IMR-90 (cell line): ENCODE measurements around the gene ATP5MK. TPM values are rescaled to one million over a fixed set of nuclear protein-coding genes. Genes with fewer than 3 reads are reported as not detected.

Source experiments
- ATAC-seq: fragments of 200-7000 bp; cut with Tn5 transposase; 2 replicates; pipeline ENCODE4 v1.9.1; 2020; ENCODE audit warnings: low read depth, mild to moderate bottlenecking, moderate library complexity
- BruUV-seq: library from RNA; stranded (reverse); fragments of 400-500 nt; replicated peaks from 2 replicates; lab custom pipeline; 2021; lab: Mats Ljungman, UMichigan
- CTCF ChIA-PET: fragments of 300-600 bp; formaldehyde crosslinking; extraction: SDS; loops from one replicate; lab custom pipeline; 2021; ENCODE audit warnings: antibody characterized with exemption; lab: Yijun Ruan, JAX
- POLR2A ChIA-PET: fragments of 300-600 bp; sonication (Branson Sonifier 250); formaldehyde crosslinking; loops from one replicate; lab custom pipeline; 2022; ENCODE audit warnings: antibody characterized with exemption; ENCODE audit not compliant: unreplicated experiment; lab: Charles Lee
- DNase-seq: peaks from one replicate; pipeline ENCODE4 v3.0.0; 2013
- H2AFZ ChIP-seq: replicated peaks from 2 replicates; pipeline ENCODE3; 2013; ENCODE audit warnings: low read length, mild to moderate bottlenecking; ENCODE audit not compliant: poor library complexity
- H2AK5ac ChIP-seq: 2 replicates; pipeline ENCODE4 v1.6.1; 2013; ENCODE audit warnings: low read depth, low read length, inconsistent platforms
- H2AK9ac ChIP-seq: replicated peaks from 2 replicates; pipeline ENCODE3; 2013; ENCODE audit warnings: mild to moderate bottlenecking, low read depth, low read length, moderate library complexity; ENCODE audit not compliant: poor library complexity
- H2BK120ac ChIP-seq: 2 replicates; pipeline ENCODE4 v1.6.1; 2013; ENCODE audit warnings: low read depth, low read length, inconsistent platforms
- H2BK15ac ChIP-seq: 3 replicates; pipeline ENCODE4 v1.6.1; 2013; ENCODE audit warnings: low read depth, low read length, inconsistent platforms
- H2BK20ac ChIP-seq: 2 replicates; pipeline ENCODE4 v1.6.1; 2013; ENCODE audit warnings: low read depth, mild to moderate bottlenecking, inconsistent platforms, low read length, moderate library complexity
- H2BK5ac ChIP-seq: 2 replicates; pipeline ENCODE4 v1.6.1; 2013; ENCODE audit warnings: mild to moderate bottlenecking, low read depth, low read length, inconsistent platforms; ENCODE audit not compliant: poor library complexity, severe bottlenecking
- H3K14ac ChIP-seq: replicated peaks from 2 replicates; pipeline ENCODE4 v1.6.1; 2013; ENCODE audit warnings: low read depth, low read length, inconsistent platforms
- H3K18ac ChIP-seq: 2 replicates; pipeline ENCODE4 v1.6.1; 2013; ENCODE audit warnings: low read depth, low read length, control low read depth
- H3K23ac ChIP-seq: 2 replicates; pipeline ENCODE4 v1.6.1; 2013; ENCODE audit warnings: low read depth, low read length, inconsistent platforms
- H3K27ac ChIP-seq: 2 replicates; pipeline ENCODE4 v1.5.1; 2013; ENCODE audit warnings: mild to moderate bottlenecking, control low read depth, low read length; ENCODE audit not compliant: insufficient read depth
- H3K27me3 ChIP-seq: 2 replicates; pipeline ENCODE4 v1.6.1; 2013; ENCODE audit warnings: low read length; ENCODE audit not compliant: control insufficient read depth, insufficient read depth
- H3K36me3 ChIP-seq: 2 replicates; pipeline ENCODE4 v1.6.1; 2013; ENCODE audit warnings: low read length, mixed read lengths; ENCODE audit not compliant: control insufficient read depth, insufficient read depth
- H3K4ac ChIP-seq: 2 replicates; pipeline ENCODE4 v1.6.1; 2013; ENCODE audit warnings: low read depth, low read length, inconsistent platforms
- H3K4me1 ChIP-seq: 2 replicates; pipeline ENCODE4 v1.6.1; 2013; ENCODE audit warnings: low read length, mixed read lengths; ENCODE audit not compliant: control insufficient read depth, insufficient read depth
- H3K4me2 ChIP-seq: 2 replicates; pipeline ENCODE4 v1.6.1; 2013; ENCODE audit warnings: low read depth, mild to moderate bottlenecking, control low read depth, low read length, moderate library complexity
- H3K4me3 ChIP-seq: 2 replicates; pipeline ENCODE4 v1.5.1; 2013; ENCODE audit warnings: low read depth, mild to moderate bottlenecking, control low read depth, low read length, moderate library complexity; ENCODE audit not compliant: insufficient read depth
- H3K56ac ChIP-seq: 2 replicates; pipeline ENCODE4 v1.6.1; 2013; ENCODE audit warnings: low read length, inconsistent platforms; ENCODE audit not compliant: insufficient read depth; ENCODE audit errors: extremely low read depth
- H3K79me1 ChIP-seq, 2 experiments: 2 replicates each; pipeline ENCODE4 v1.6.1; 2013; ENCODE audit warnings: low read length in 2 of 2, inconsistent platforms in 1 of 2, low read depth in 1 of 2
- H3K9ac ChIP-seq: 2 replicates; pipeline ENCODE4 v1.6.1; 2013; ENCODE audit warnings: low read depth, low read length, control low read depth
- H3K9me1 ChIP-seq: 2 replicates; pipeline ENCODE4 v1.6.1; 2013; ENCODE audit warnings: low read length, inconsistent platforms; ENCODE audit not compliant: insufficient read depth
- H3K9me3 ChIP-seq: 2 replicates; pipeline ENCODE4 v1.6.1; 2013; ENCODE audit warnings: low read length; ENCODE audit not compliant: control insufficient read depth, insufficient read depth
- H4K20me1 ChIP-seq: 2 replicates; pipeline ENCODE4 v1.6.1; 2013; ENCODE audit warnings: low read length, inconsistent platforms; ENCODE audit not compliant: insufficient read depth
- H4K5ac ChIP-seq: 2 replicates; pipeline ENCODE4 v1.6.1; 2013; ENCODE audit warnings: mild to moderate bottlenecking, low read depth, low read length, control low read depth
- H4K8ac ChIP-seq, 2 experiments: 2 replicates each; pipeline ENCODE4 v1.6.1; 2013; ENCODE audit warnings: low read depth in 2 of 2, low read length in 2 of 2, control low read depth in 1 of 2, inconsistent platforms in 1 of 2
- H4K91ac ChIP-seq: 2 replicates; pipeline ENCODE4 v1.6.1; 2013; ENCODE audit warnings: low read depth, low read length, inconsistent platforms; ENCODE audit not compliant: insufficient read depth
- CHD1 ChIP-seq: IDR thresholded peaks from 2 replicates; pipeline ENCODE4 v1.6.1; 2012; ENCODE audit warnings: low read depth, low read length, improper control_type of control experiment
- ELK1 ChIP-seq: fragments of 150-350 bp; IDR thresholded peaks from 2 replicates; pipeline ENCODE4 v1.6.1; 2016; ENCODE audit warnings: low read depth, mild to moderate bottlenecking, low read length, moderate library complexity, borderline replicate concordance
- MAFK ChIP-seq: IDR thresholded peaks from 2 replicates; pipeline ENCODE4 v1.6.1; 2012; ENCODE audit warnings: low read depth, low read length, improper control_type of control experiment
- RCOR1 ChIP-seq: IDR thresholded peaks from 2 replicates; pipeline ENCODE4 v1.6.1; 2012; ENCODE audit warnings: mild to moderate bottlenecking, low read length, improper control_type of control experiment; ENCODE audit not compliant: insufficient replicate concordance
- SMC3 ChIP-seq: fragments of 150-350 bp; IDR thresholded peaks from 2 replicates; pipeline ENCODE4 v1.6.1; 2016; ENCODE audit warnings: low read depth, mild to moderate bottlenecking, antibody characterized with exemption, low read length, moderate library complexity
- WGBS, 2 experiments: methylation state at CpG; one replicate each; pipeline versions ENCODE4 v1.1.5 to v1.1.7; 2013; ENCODE audit warnings: missing lambda C conversion rate in 2 of 2; ENCODE audit not compliant: insufficient read length in 1 of 2; ENCODE audit errors: extremely low coverage in 2 of 2; 5-methylcytosine and 5-hydroxymethylcytosine counted together
- dilution Hi-C: fragments of 300-500 bp; cut with HindIII; formaldehyde crosslinking; loops from one replicate; pipeline ENCODE4 v1.14.3; 2018; ENCODE audit warnings: low sequenced_read_pairs; ENCODE audit not compliant: unreplicated experiment
- in situ Hi-C: fragments of 300-500 bp; cut with MboI; formaldehyde crosslinking; loops from 3 replicates; pipeline ENCODE4 v1.14.3; 2019; ENCODE audit warnings: low sequenced_read_pairs, inconsistent platforms, mixed read lengths
- intact Hi-C: fragments of 100-400 bp; cut with micrococcal nuclease; formaldehyde crosslinking; loops from 2 replicates; pipeline ENCODE4 v1.10.0; 2022
- polyA plus RNA-seq, 3 experiments: library from polyadenylated mRNA; depleted of rRNA; stranded (reverse); fragments of >200 nt; gene quantifications; 2 replicates each; pipeline ENCODE4 v1.2.3, GENCODE V29; 2012; ENCODE audit warnings: low replicate concordance in 1 of 3
- total RNA-seq: library from RNA; depleted of rRNA; stranded (reverse); fragments of >200 nt; gene quantifications from 2 replicates; pipeline ENCODE4 v1.2.3, GENCODE V29; 2012

ATP5MK gene
- total and polyA plus RNA-seq, 2 of the 4 experiments (the other 2 are of a cell fraction) = 73.4 to 101 TPM

GRCh38 chr10:103394180-103394579 is 2.1 kb downstream of the ATP5MK start:
- H3K9ac ChIP-seq = no peak overlapping the region
- intact Hi-C loops = no loop called here
- no peak overlapping the region for H4K8ac ChIP-seq
- ChIA-PET CTCF (no interaction called here), POLR2A (no interaction called here)
- no peak overlapping the region for H4K91ac ChIP-seq
- H2BK15ac ChIP-seq = no peak overlapping the region
- no peak for TF ChIP-seq ELK1
- TF ChIP-seq RCOR1 = no peak
- no peak for TF ChIP-seq CHD1
- no peak for TF ChIP-seq SMC3
- no peak for TF ChIP-seq MAFK
- H2AK9ac ChIP-seq = no peak overlapping the region
- H3K4me1 ChIP-seq = peaks cover 8% of the 10 kb centered on the region
- H3K36me3 ChIP-seq = peaks cover 14% of the 10 kb centered on the region
- peaks cover 25 to 51% of the 10 kb centered on the region in 2 experiments for H3K79me1 ChIP-seq
- no peak overlapping the region for H2AFZ ChIP-seq
- H3K4me3 ChIP-seq = no peak overlapping the region
- WGBS, 2 experiments = 96% methylated on average over 5 of the region's 14 CpGs; no CpG with 5 or more reads in 1 of the 2 experiments
- peaks cover 2% of the 10 kb centered on the region; the same call in 1 of the 2 replicates for H3K9me1 ChIP-seq
- no peak overlapping the region for H3K4me2 ChIP-seq
- H3K9me3 ChIP-seq = no peaks in the 10 kb centered on the region
- no peak overlapping the region for H3K56ac ChIP-seq
- H3K27me3 ChIP-seq = no peaks in the 10 kb centered on the region
- no peak overlapping the region for H3K23ac ChIP-seq
- H2BK20ac ChIP-seq = no peak overlapping the region
- H3K27ac ChIP-seq = no peak overlapping the region
- no peak overlapping the region for H2AK5ac ChIP-seq
- ATAC-seq (no peak), DNase-seq (no peak)
- H2BK5ac ChIP-seq = no peak overlapping the region
- no peak overlapping the region for H3K18ac ChIP-seq
- no peak overlapping the region for H2BK120ac ChIP-seq
- in situ Hi-C loops = no loop called here
- H4K20me1 ChIP-seq = peaks cover 5% of the 10 kb centered on the region; the same call in 1 of the 2 replicates
- no TSS peak for BruUV-seq
- H4K5ac ChIP-seq = no peak overlapping the region
- no peak overlapping the region for H3K14ac ChIP-seq
- no peak overlapping the region for H3K4ac ChIP-seq
- dilution Hi-C loops = no loop called here
